SK-N-MC (cell line): ENCODE results near the gene TXNDC11.

Source experiments
- EZH2 ChIP-seq: fragments of 200-600 bp; sonication (generic); IDR thresholded peaks from one replicate; pipeline ENCODE4 v1.6.1; 2017; ENCODE audit warnings: antibody characterized with exemption
- FOXP2 ChIP-seq: optimal IDR thresholded peaks from 2 replicates; pipeline ENCODE3; 2011; ENCODE audit warnings: mild to moderate bottlenecking, moderate library complexity; ENCODE audit not compliant: insufficient read depth; ENCODE audit errors: extremely low read length, control extremely low read depth
- POLR2AphosphoS5 ChIP-seq: IDR thresholded peaks from 2 replicates; pipeline ENCODE4 v1.6.1; 2012; ENCODE audit warnings: mild to moderate bottlenecking, low read depth, low read length, borderline replicate concordance

DNA sequence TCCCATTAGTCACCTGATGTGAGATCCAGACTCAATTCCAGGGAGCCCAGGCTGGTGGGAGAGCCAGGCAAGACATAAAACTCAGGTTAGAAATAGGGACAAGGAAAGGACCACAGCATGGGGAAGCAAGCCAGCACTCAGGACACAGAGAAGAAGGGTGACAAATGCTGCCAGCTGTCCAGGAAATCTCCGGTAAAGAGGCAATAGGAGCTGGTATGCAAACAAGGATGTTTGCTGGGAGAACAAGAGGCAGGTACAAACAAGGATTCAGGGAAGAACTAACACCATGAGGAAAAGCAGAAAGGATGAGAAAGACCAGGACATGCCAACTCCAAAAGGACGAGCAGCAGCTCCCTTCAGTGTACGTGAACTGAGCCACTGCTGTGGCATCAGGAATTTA, 10.2 kb upstream of the TXNDC11 start:
- TF ChIP-seq EZH2 = no peak
- no peak for TF ChIP-seq POLR2AphosphoS5
- no peak for TF ChIP-seq FOXP2
